ENCODE results near the gene CARD14. TPM values are rescaled to one million over a fixed set of nuclear protein-coding genes. Genes with fewer than 3 reads are reported as not detected.

Gene CARD14
- total and polyA plus RNA-seq, 9 donors: 0.10 to 2.3 (median 0.18) TPM; not detected in 3

- no peak overlapping the region for H3K27ac ChIP-seq
- H3K9me3 ChIP-seq: no peaks in the 10 kb centered on the region
- WGBS, 3 donors: 29 to 43% (median 32%) methylated on average over 18 of the region's 18 CpGs
- intact Hi-C loops (cut with DNase I): no loop called here
- no peaks in the 10 kb centered on the region for H3K4me1 ChIP-seq (ENCODE audit: insufficient read depth)
- TF ChIP-seq EP300 (IDR thresholded peaks at IDR 0.05): no peak
- no peak for TF ChIP-seq POLR2A (IDR thresholded peaks at IDR 0.05)
- no peak for TF ChIP-seq CTCF (IDR thresholded peaks at IDR 0.05)
- H3K36me3 ChIP-seq: no peaks in the 10 kb centered on the region
- DNase-seq: peak; percentile 38 to 71 (median 54)
- H3K4me3 ChIP-seq: no peak overlapping the region
- no peaks in the 10 kb centered on the region for H3K27me3 ChIP-seq
Measured at GRCh38 chr17:80187515-80187941, 17.7 kb downstream of the CARD14 start.

- TF ChIP-seq EP300 (IDR thresholded peaks at IDR 0.05): no peak
- no peak for TF ChIP-seq CTCF (IDR thresholded peaks at IDR 0.05)
- no peak for TF ChIP-seq POLR2A (IDR thresholded peaks at IDR 0.05)
- Histone ChIP-seq H3K27ac (no peak overlapping the region), H3K36me3 (no peaks in the 10 kb centered on the region), H3K27me3 (no peaks in the 10 kb centered on the region), H3K4me3 (no peak overlapping the region), H3K4me1 (ENCODE audit: insufficient read depth) (no peaks in the 10 kb centered on the region), H3K9me3 (no peaks in the 10 kb centered on the region)
- WGBS, 3 donors: 70 to 74% (median 71%) methylated on average over 23 of the region's 23 CpGs
- no peak for DNase-seq
- intact Hi-C loops (cut with DNase I): loop anchor here in 1 of 4 donors (10.0 kb wide), 1 partner anchor 175 kb away; no protein-coding TSS in a partner anchor
Measured at GRCh38 chr17:80189611-80190010, 19.8 kb downstream of the CARD14 start.

DNA sequence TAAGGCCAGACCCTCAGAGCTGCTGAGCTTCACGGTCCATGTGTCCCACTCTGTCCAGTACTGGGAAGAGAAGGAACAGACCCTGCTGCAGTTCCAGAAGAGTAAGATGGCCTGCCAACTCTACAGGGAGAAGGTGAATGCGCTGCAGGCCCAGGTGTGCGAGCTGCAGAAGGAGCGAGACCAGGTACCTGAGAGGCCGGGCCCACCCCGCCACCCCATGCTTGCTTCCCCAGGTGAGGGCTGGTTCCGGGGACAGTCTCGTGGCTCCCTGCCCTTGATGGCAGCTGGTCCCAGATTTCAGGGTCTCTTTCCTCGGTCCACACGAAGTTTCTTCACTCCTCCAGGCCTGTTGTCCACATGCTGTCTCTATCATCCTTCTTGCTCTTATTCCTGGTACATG is 20.9 kb downstream of the CARD14 start:
- no peak for DNase-seq
- 84 to 89% (median 87%) methylated on average over 10 of the region's 10 CpGs for WGBS, 3 donors
- no peaks in the 10 kb centered on the region for H3K9me3 ChIP-seq
- H3K27me3 ChIP-seq: no peaks in the 10 kb centered on the region
- no peak for TF ChIP-seq EP300 (IDR thresholded peaks at IDR 0.05)
- TF ChIP-seq POLR2A (IDR thresholded peaks at IDR 0.05): no peak
- intact Hi-C loops (cut with DNase I): loop anchor here in 1 of 4 donors (10.0 kb wide), 1 partner anchor 174 kb away; no protein-coding TSS in a partner anchor
- H3K4me1 ChIP-seq (ENCODE audit: insufficient read depth): no peaks in the 10 kb centered on the region
- H3K36me3 ChIP-seq: no peaks in the 10 kb centered on the region
- no peak overlapping the region for H3K4me3 ChIP-seq
- H3K27ac ChIP-seq: no peak overlapping the region

DNA sequence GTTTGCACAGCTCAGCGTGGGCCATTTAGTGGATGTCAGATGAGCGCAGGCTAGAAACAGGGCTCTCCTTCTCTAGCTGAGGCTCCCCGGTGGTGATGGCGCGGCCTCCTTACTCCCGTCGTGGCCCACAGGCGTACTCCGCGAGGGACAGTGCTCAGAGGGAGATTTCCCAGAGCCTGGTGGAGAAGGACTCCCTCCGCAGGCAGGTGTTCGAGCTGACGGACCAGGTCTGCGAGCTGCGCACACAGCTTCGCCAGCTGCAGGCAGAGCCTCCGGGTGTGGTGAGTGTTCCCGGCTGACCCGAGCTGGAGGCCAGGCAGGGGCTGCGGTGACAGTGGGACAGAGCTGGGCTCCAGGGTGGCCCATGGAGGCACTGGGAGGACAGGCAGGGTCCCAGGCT is 21.4 kb downstream of the CARD14 start:
- DNase-seq: no peak
- H3K36me3 ChIP-seq: no peaks in the 10 kb centered on the region
- WGBS, 3 donors: 85 to 89% (median 85%) methylated on average over 20 of the region's 20 CpGs
- no peaks in the 10 kb centered on the region for H3K4me1 ChIP-seq (ENCODE audit: insufficient read depth)
- TF ChIP-seq EP300 (IDR thresholded peaks at IDR 0.05) (no peak), CTCF (IDR thresholded peaks at IDR 0.05) (no peak), POLR2A (IDR thresholded peaks at IDR 0.05) (no peak)
- H3K27ac ChIP-seq: no peak overlapping the region
- H3K27me3 ChIP-seq: no peaks in the 10 kb centered on the region
- H3K4me3 ChIP-seq: no peak overlapping the region
- intact Hi-C loops (cut with DNase I): loop anchor here in 1 of 4 donors (10.0 kb wide), 1 partner anchor 174 kb away; no protein-coding TSS in a partner anchor
- no peaks in the 10 kb centered on the region for H3K9me3 ChIP-seq

DNA sequence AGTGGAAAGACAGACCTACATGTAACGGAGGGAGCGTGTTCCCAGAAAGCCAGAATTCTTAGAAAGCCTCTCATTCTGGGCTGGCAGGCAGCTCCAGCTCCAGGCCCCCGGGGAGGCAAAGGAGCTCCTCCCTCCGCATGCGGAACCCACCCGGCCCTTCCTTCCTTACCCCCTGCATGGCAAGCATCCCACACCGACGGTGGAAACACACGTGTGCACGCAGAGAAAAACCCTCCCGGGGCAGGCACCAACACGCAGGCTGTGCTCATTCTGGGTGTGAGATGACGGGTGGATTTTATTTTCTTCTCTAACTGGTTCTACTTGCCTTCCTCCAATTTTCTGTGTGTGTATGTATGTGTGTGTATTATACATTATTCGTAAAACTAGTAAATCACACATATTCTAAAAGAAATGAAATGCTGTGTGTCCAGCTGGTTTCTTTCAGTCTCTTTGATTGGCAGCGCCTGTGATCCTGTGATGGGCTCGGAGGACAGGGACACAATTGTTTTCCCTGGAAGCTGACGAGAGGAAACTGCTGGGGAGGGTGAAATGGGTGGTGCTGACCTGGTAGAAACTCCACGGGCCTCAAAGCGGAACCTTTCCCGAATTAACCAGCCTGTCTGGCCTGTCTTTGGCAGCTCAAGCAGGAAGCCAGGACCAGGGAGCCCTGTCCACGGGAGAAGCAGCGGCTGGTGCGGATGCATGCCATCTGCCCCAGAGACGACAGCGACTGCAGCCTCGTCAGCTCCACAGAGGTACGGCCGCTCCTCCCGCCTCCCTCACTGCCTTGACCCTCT is 22.2 kb downstream of the CARD14 start:
- Histone ChIP-seq H3K4me1 (ENCODE audit: insufficient read depth) (no peaks in the 10 kb centered on the region), H3K36me3 (no peaks in the 10 kb centered on the region), H3K27me3 (no peaks in the 10 kb centered on the region), H3K4me3 (no peak overlapping the region), H3K9me3 (no peaks in the 10 kb centered on the region), H3K27ac (no peak overlapping the region)
- intact Hi-C loops (cut with DNase I): loop anchor here in 1 of 4 donors (10.0 kb wide), 1 partner anchor 173 kb away; no protein-coding TSS in a partner anchor
- DNase-seq: no peak
- WGBS, 3 donors: 50 to 59% (median 53%) methylated on average over 29 of the region's 29 CpGs
- TF ChIP-seq CTCF (IDR thresholded peaks at IDR 0.05): no peak
- TF ChIP-seq POLR2A (IDR thresholded peaks at IDR 0.05): no peak
- TF ChIP-seq EP300 (IDR thresholded peaks at IDR 0.05): no peak
